ENCODE measurements around the gene USP46.

GRCh38 chr4:52646741-52647140, 12.4 kb downstream of the USP46 start:
- TF ChIP-seq POLR2A (IDR thresholded peaks at IDR 0.05; ENCODE audit: low read length) (no peak), GATA1 (IDR thresholded peaks at IDR 0.05; ENCODE audit: low read depth, low read length) (no peak)

Measured in erythroblast (primary cell).